GM18873 (cell line): ENCODE data around the gene CPD.

Source experiments
- ATAC-seq: cut with Tn5 transposase; IDR thresholded peaks from one replicate; pipeline ENCODE4 v1.9.1; 2021; ENCODE audit warnings: mild to moderate bottlenecking, moderate library complexity, moderate number of reproducible peaks; ENCODE audit not compliant: unreplicated experiment, low FRiP score

CPD gene

DNA sequence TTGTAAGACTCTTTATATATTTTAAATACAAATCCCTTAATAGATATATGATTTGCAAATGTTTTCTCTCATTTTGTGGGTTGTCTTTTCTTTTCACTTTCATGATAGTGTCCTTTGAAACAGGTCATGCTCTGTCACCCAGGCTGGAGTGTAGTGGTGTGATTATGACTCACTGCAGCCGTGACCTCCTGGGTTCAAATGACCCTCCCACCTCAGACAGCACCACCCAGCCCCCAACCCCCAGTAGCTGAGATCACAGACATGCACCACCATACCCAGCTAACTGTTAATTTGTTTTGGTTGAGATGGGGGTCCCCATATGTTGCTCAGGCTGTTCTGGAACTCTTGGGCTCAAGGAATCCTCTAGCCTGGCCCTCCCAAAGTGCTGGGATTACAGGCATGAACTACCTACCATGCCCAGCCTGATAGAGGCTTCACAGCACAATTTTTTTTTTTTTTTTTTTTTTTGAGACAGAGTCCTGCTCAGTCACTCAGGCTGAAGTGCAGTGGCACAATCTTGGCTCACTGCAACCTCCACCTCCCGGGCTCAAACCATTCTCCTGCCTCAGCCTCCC, 26.4 kb upstream of the CPD start:
- ATAC-seq: no peak

DNA sequence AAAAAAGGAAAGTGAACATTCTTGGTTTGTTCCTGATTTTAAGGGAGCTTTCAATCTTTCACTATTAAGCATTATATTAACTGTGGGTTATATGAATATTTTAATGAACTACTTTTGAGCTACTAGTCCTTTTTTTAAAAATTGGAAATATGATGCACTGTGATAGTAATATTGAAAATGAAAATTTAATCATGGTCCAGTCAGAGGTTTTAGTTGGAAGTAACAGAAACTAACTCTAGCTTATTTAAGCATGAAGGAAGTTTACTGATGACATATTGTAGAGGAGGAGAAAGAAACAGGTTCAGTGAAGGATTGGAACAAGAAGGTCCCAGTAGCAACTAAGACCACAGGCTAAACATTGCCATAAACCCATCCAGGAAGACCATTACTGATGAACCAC, 24.0 kb upstream of the CPD start:
- no peak for ATAC-seq

DNA sequence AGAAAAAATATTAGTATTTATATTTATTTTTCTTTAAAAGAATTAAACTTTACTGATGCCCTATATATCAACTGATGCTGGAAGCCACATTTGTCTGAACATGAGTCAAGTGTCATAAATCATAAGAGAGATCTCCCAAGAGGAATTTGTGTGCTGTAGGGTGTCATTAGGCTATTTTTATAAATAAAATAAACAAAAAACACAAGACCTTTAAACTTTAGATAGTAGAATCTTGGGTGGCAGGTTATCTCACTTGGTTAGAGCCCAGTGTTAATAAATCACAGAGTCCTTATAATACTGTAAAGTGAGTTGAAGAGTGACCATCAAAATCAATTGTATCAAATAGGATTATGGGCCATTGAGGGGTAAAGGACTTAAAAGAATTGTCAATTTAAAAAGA, 21.3 kb upstream of the CPD start:
- no peak for ATAC-seq

- no peak for ATAC-seq
These were observed 20.5 kb upstream of the CPD start for GRCh38 chr17:30358055-30358760.

GRCh38 chr17:30360086-30360808, 18.5 kb upstream of the CPD start:
- ATAC-seq: no peak

DNA sequence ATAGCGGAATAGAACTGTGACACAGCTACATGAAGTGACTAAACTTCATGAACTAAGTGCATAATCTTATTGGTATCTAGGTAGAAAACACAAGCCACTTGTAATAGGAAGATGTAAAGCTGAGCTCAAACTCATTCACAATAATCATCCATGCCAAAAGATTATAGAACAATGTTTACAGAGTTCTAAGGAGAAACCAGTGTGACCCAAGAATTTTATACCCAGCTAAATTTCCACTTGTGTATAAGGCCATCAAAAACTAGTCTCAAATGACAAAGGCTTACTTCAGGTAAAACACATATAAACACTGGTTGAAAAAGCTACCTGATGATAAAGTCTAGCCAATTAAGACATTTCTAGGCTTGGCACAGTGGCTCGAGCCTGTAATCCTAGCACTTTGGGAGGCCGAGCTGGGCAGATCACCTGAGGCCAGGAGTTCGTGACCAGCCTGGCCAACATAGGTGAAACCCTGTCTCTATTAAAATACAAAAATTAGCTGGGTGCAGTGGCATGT, 16.9 kb upstream of the CPD start:
- ATAC-seq: no peak

DNA sequence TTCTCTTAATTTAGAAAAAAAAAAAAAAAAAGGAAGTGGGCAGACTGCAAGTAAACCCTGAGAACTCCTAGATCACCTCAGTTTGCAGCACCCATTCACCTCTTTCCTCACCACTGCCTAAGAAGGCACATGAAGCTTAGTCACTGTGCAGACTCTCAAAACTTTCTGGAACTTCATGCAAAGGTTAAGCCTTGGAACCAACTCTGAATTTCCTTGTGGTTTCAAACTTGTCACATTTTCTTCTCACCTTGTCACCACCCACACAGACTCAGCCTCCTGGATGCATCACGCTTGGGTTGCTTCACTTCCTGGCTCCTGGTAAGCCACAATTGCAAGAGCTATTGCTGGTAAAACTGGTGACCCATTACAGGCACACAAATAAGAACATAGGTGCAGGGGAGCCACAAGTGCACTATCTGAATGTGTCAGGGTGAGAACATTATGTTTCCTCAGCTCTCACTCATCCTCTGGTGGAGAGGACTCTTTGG, 15.0 kb upstream of the CPD start:
- ATAC-seq: peak; percentile 46

- no peak for ATAC-seq
These were observed 12.2 kb upstream of the CPD start for GRCh38 chr17:30366536-30366935.

DNA sequence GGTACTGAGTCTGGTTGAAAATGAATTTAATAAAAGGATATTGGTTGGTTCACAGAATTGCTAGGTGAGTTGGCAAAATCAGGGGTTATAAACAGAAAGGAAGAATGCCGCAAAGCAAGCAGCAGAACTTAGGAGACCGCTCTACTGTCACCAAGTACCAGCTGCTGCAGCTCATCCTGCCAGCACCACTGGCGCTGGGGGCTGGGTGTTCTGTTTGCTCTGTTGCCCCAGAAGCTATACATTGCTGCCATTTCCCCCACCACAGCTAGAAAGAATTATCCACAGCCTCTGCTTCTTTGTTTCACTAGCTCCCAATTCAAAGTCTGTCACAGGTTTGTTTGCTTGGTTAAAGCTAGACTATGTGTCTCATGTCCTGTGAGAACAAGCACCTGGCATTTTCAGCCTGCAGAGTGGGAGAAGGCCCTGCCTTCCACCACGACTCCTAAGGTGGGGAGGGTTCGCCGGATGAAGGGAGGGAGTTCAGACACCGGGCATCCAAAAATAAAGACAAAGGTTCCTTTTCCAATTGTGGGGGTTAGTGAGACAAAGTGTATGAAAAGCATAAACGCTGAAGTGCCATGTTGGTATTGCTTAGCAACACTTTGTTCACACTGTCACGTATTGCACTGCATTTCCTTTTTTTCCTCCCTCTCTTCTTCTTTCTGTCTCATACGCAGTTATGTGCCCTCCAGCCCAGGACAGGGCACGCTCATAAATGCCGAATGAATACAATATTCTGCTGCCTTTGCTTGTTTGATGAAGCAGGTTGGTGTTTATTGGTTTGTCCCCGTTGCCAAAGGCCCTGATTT, 9.6 kb upstream of the CPD start:
- no peak for ATAC-seq

DNA sequence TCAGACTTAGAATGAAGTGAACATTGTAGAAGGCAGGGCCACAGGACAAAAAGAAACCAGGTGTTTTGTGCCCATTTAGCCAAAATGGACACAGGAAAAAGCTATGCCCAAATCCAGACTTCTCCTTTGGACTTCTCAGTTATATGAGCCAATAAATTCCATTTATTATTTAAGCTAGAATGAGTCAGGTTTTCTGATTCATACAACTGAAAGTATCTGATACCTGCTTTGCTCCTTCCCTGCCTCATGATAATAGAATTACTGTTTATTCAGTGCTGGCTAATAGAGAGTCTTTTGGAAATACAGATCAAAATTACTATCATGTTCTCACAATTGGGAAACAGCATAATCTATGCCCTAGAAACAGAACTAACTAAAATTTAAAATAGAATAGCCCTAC, 8.7 kb upstream of the CPD start:
- ATAC-seq: no peak

DNA sequence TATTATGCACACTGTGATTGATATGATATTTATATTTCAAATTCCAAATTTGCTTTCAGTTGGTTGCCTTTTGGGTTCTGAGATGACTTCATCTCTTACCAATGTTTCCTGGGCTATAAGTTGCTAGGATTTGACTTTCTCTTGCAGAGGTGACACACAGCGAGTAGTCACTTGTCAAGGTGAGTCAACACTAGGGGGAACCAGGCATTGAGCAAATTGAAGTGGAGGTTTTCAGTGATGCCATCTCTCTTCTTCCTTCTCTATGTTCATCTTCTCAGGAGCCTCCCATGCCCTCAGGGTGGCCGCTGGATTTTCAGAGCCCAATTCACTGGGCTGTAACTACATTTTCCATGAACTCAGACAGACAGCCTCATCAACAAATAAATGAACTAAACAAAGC, 6.0 kb upstream of the CPD start:
- ATAC-seq: no peak

- ATAC-seq: no peak
These were observed 3.1 kb upstream of the CPD start for GRCh38 chr17:30375661-30376060.

- no peak for ATAC-seq
These were observed 1.9 kb upstream of the CPD start for GRCh38 chr17:30376621-30377452.

DNA sequence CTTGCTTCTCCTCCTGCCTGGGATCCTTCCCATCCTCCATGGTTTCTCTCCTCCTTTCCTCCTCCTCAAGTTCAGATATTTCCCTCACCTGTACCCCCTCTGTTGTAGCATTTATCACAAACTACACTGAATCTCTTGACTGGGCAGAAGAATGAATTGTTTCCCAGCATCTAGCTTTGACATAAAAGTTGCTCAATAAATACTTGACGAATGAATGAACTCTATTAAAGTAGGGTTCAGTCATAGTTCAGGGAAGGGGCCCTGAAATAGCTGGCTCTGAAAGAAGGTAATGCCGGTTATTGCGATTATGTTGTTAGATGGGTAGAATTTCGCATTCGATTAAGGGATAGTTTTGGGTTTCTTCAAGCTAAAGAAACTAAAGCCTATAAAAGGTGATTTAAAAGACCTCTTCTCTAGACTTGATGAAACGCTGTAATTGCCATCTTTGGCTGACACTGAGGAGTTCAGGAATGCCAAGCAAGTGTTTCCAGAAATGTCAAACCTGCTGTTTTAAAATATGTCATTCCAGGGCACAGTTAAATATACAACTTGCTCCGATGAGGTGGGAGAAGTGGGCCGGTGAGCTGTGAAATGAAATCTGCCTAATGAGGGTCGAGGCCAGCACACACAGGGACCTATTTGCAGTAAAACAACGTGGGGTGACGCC, 1.0 kb upstream of the CPD start:
- no peak for ATAC-seq

DNA sequence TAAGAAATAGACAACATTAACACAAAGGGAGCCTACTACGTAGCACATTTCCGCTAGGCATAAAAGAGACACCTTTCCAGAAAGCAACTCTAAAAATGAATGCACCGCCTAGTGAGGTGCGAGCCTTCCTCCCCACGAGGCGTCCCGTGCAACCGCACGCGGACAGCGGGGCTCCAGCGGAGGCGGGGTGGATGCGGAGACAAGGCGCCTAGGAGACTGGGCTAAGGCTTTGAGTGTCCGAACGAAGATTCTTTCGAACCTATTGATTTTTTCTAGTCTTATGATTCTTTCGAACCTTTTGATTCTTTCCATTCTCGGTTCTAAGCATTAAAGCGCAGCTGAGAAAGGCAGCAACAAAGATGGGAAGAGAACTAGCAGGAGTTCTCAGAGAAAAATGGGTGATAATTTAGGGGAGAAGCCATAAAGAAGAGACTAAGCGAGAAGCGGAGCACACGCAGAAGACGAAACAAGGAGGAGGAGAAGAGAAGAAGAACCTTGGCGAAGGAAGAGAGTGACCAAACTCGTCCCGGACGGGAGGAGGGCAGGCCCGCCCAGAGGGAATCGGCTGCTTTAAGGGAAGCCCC, 394 bp upstream of the CPD start:
- ATAC-seq: peak; percentile 1

- ATAC-seq: no peak
These were observed 676 bp downstream of the CPD start for GRCh38 chr17:30379303-30379902.

DNA sequence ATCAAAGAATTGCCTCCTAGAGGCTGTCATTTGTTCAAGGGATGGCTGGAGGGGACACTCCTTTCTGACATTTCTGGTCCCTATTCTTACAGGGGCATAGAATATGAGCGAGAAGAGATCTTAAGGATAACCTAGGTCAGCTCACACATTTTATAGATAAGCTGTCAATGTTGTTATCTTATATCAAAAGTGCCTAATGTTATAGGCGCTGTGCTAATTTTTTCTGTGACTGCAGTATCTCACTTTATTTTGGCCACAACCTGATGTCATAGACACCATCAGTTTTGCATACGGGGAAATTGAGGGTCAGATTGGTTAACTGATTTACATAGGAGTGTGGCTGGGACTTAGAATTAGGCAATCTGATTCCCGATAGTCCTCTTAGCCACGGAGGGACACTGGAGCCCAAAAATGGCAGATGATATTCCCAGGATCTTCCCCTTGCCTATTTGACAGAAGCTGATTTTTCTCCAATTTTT, 1.2 kb downstream of the CPD start:
- ATAC-seq: no peak

DNA sequence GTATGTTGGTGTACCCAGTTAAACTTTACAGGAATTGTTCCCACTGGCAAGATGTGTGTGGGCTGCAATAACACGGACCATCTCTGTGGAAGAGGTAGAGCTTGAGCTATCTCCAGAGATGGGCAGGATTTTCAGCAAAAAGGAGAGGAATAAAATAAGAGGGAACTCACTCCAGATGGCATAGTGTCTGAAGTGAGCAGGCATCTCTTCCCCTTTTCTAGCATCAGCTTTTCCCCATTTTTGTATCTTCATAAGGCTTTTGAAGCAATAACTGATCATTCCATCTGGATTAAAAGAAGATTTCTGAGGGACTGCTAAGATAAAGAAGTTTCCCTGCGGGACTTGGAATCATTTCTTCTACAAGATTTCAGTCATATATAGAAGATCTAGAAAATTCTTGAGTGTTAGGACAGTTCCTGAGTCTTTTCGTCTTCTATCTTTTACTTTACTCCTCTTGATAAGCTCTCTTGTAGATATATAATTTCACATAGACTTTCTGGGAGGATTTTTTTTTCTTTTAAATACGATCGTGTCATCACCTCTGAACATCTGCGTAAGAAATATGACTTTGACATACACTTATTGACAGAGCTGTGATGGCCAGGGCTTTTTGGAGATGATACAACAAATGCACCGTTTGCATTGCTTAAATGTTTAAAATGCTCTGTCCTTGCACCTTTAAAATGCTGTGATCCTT, 2.1 kb downstream of the CPD start:
- ATAC-seq: no peak
